Liver (tissue), 3 donors: ENCODE measurements around the gene ATP2C1.

Experiments used
- GABPA ChIP-seq, 2 donors: IDR thresholded peaks in 1 of 2; conservative IDR thresholded peaks in 1 of 2; 2 replicates each; pipeline ENCODE4 v1.6.1; 2016; ENCODE audit warnings: antibody characterized with exemption in 2 of 2, mild to moderate bottlenecking in 1 of 2, moderate library complexity in 1 of 2
- RXRA ChIP-seq, 2 donors: IDR thresholded peaks; 2 replicates each; pipeline ENCODE4 v1.6.1; 2017 to 2018; ENCODE audit warnings: antibody characterized with exemption in 2 of 2, mild to moderate bottlenecking in 1 of 2
- TF ChIP-seq, protein P1 (sequence below): fragments of 150-350 bp; IDR thresholded peaks from 2 replicates; pipeline ENCODE4 v1.5.1; 2017; ENCODE audit warnings: improper control_type of control experiment, low read depth, low read length; ENCODE audit not compliant: missing input control
- TF ChIP-seq, protein P2 (sequence below): IDR thresholded peaks from 2 replicates; pipeline ENCODE4 v1.6.1; 2016; ENCODE audit warnings: antibody characterized with exemption
- TF ChIP-seq, protein P3 (sequence below): IDR thresholded peaks from 2 replicates; pipeline ENCODE4 v1.6.1; 2016; ENCODE audit warnings: antibody characterized with exemption
- donor health status: healthy.
- donor health status: healthy.

DNA sequence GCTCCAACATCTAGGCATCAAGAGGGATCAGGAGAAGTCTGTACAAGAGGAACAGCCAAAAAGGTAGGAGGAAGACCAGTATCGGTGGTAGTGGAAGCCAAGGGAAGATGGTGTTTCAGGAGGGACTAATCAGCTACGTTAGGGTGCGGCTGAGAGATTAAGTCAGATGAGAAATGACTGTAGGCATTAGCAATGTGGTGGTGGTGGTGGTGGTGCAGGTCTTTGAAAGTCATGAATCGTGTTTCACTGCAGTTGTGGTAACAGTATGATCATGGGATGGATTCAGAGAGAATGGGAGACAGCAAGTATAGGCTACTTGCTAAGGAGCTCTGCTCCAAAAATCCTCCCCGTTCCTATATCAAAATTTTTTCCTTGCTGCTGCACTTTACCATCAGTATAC lies 97.2 kb downstream of the ATP2C1 start:
- TF ChIP-seq, protein P1, sequence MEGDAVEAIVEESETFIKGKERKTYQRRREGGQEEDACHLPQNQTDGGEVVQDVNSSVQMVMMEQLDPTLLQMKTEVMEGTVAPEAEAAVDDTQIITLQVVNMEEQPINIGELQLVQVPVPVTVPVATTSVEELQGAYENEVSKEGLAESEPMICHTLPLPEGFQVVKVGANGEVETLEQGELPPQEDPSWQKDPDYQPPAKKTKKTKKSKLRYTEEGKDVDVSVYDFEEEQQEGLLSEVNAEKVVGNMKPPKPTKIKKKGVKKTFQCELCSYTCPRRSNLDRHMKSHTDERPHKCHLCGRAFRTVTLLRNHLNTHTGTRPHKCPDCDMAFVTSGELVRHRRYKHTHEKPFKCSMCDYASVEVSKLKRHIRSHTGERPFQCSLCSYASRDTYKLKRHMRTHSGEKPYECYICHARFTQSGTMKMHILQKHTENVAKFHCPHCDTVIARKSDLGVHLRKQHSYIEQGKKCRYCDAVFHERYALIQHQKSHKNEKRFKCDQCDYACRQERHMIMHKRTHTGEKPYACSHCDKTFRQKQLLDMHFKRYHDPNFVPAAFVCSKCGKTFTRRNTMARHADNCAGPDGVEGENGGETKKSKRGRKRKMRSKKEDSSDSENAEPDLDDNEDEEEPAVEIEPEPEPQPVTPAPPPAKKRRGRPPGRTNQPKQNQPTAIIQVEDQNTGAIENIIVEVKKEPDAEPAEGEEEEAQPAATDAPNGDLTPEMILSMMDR = no peak
- TF ChIP-seq GABPA (IDR thresholded peaks at IDR 0.05 in 1 of 2, conservative IDR thresholded peaks at IDR 0.05 in 1 of 2) (no peak), RXRA (IDR thresholded peaks at IDR 0.05) (no peak)
- TF ChIP-seq, protein P2, sequence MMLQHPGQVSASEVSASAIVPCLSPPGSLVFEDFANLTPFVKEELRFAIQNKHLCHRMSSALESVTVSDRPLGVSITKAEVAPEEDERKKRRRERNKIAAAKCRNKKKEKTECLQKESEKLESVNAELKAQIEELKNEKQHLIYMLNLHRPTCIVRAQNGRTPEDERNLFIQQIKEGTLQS = no peak
- TF ChIP-seq, protein P3, sequence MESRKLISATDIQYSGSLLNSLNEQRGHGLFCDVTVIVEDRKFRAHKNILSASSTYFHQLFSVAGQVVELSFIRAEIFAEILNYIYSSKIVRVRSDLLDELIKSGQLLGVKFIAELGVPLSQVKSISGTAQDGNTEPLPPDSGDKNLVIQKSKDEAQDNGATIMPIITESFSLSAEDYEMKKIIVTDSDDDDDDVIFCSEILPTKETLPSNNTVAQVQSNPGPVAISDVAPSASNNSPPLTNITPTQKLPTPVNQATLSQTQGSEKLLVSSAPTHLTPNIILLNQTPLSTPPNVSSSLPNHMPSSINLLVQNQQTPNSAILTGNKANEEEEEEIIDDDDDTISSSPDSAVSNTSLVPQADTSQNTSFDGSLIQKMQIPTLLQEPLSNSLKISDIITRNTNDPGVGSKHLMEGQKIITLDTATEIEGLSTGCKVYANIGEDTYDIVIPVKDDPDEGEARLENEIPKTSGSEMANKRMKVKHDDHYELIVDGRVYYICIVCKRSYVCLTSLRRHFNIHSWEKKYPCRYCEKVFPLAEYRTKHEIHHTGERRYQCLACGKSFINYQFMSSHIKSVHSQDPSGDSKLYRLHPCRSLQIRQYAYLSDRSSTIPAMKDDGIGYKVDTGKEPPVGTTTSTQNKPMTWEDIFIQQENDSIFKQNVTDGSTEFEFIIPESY = no peak
